Measurements from ENCODE around the gene OVCA2. TPM values are rescaled to one million over a fixed set of nuclear protein-coding genes. Genes with fewer than 3 reads are reported as not detected.

The OVCA2 gene
- total RNA-seq, 1 experiment from 2014 or later: 27.3 TPM

GRCh38 chr17:2020721-2021120, 21.1 kb upstream of the OVCA2 start:
- Histone ChIP-seq H4K20me1 (ENCODE audit: insufficient read depth) (no peaks in the 10 kb centered on the region), H3K79me2 (ENCODE audit: insufficient read depth, low read length) (no peaks in the 10 kb centered on the region), H3K9me3 (ENCODE audit: control insufficient read depth in 1 of 2, insufficient read depth in 1 of 2, low read depth in 1 of 2, low read length in 2 of 2) (no peaks in the 10 kb centered on the region), H3K27ac (ENCODE audit: low read depth, low read length) (no peak overlapping the region), H3K9ac (ENCODE audit: low read length) (no peak overlapping the region), H3K36me3 (ENCODE audit: control insufficient read depth in 1 of 2, insufficient read depth in 2 of 2, low read length in 2 of 2) (no peaks in the 10 kb centered on the region), H3K9me2 (ENCODE audit: insufficient read depth) (no peaks in the 10 kb centered on the region), H3K4me3 (replicated peaks in 1 of 2; ENCODE audit: low read depth in 1 of 2, low read length in 2 of 2) (no peak overlapping the region), H3K4me1 (ENCODE audit: control insufficient read depth in 1 of 2, insufficient read depth in 2 of 2, low read length in 2 of 2) (peaks cover 2 to 18% of the 10 kb centered on the region in 2 experiments; a peak in 3 of 4 replicates), H2AFZ (ENCODE audit: low read depth, low read length, poor library complexity, severe bottlenecking) (no peak overlapping the region), H3K27me3 (ENCODE audit: insufficient read depth, low read length) (no peaks in the 10 kb centered on the region), H3K4me2 (ENCODE audit: low read length) (no peak overlapping the region)
- POLR2A ChIA-PET: no interaction called here
- no peak for ATAC-seq
- intact Hi-C loops (cut with micrococcal nuclease): no loop called here
- no TSS peak for BruUV-seq (replicated peaks)
- TF ChIP-seq SRF (IDR thresholded peaks at IDR 0.05; ENCODE audit: low read depth): no peak
- no peak for TF ChIP-seq JUND (IDR thresholded peaks at IDR 0.05)
- TF ChIP-seq SP1 (IDR thresholded peaks at IDR 0.05; ENCODE audit: low read depth): no peak
- no peak for TF ChIP-seq YY1 (IDR thresholded peaks at IDR 0.05; ENCODE audit: extremely low read depth, insufficient replicate concordance, low read depth, low read length)
- no peak for TF ChIP-seq EZH2 (IDR thresholded peaks at IDR 0.05)
- no peak for TF ChIP-seq CBX3 (IDR thresholded peaks at IDR 0.05; ENCODE audit: low read depth)
- TF ChIP-seq CEBPB (IDR thresholded peaks at IDR 0.05; ENCODE audit: low read depth): no peak
- TF ChIP-seq POLR2AphosphoS5 (IDR thresholded peaks at IDR 0.05; ENCODE audit: low read depth, low read length): no peak
- TF ChIP-seq SIN3A (IDR thresholded peaks at IDR 0.05; ENCODE audit: low read depth): no peak
- no peak for TF ChIP-seq EGR1 (IDR thresholded peaks at IDR 0.05; ENCODE audit: low read depth)
- TF ChIP-seq POLR2A (IDR thresholded peaks at IDR 0.05; ENCODE audit: borderline replicate concordance, extremely low read depth, insufficient read depth, insufficient read length): no peak
- TF ChIP-seq MAX (IDR thresholded peaks at IDR 0.05): no peak
- no peak for TF ChIP-seq REST (IDR thresholded peaks at IDR 0.05; ENCODE audit: low read depth)
- no peak for TF ChIP-seq FOSL1 (IDR thresholded peaks at IDR 0.05; ENCODE audit: low read depth)
- TF ChIP-seq TCF7L2 (IDR thresholded peaks at IDR 0.05; ENCODE audit: borderline replicate concordance, extremely low read depth, insufficient read depth, insufficient read length): no peak
- no peak for TF ChIP-seq CTCF (IDR thresholded peaks at IDR 0.05 in 2 of 3, conservative IDR thresholded peaks at IDR 0.05 in 1 of 3; ENCODE audit: borderline replicate concordance in 1 of 3, insufficient read depth in 1 of 3, low read depth in 2 of 3, low read length in 2 of 3)
- no peak for TF ChIP-seq EZH2phosphoT487 (IDR thresholded peaks at IDR 0.05; ENCODE audit: borderline replicate concordance)
- CTCF ChIA-PET: interaction anchor here (1.2 kb wide), 1 partner anchor 112 kb away, joined by 3 read pairs; no protein-coding TSS in a partner anchor
- RAD21 ChIA-PET (ENCODE audit: low non-redundant PET in 1 of 2, low total read pairs in 2 of 2, uncharacterized antibody in 2 of 2, unreplicated experiment in 2 of 2): no interaction called here
- DNase-seq (ENCODE audit: low read depth, low spot score): no peak

Data from HCT116 (cell line).